H1 (cell line): Measurements from ENCODE around the gene CHD6. TPM values are rescaled to one million over a fixed set of nuclear protein-coding genes. Genes with fewer than 3 reads are reported as not detected.

Experiments used
- CTCF ChIA-PET: fragments of 300-600 bp; sonication (Branson Sonifier 250); formaldehyde crosslinking; loops from one replicate; lab custom pipeline; 2021; ENCODE audit not compliant: partially characterized antibody; lab: Charles Lee
- POLR2A ChIA-PET: fragments of 300-600 bp; sonication (Branson Sonifier 250); formaldehyde crosslinking; loops from one replicate; lab custom pipeline; 2021; ENCODE audit warnings: inconsistent platforms; ENCODE audit not compliant: partially characterized antibody; lab: Charles Lee
- DNase-seq, 2 experiments: peaks; one replicate each; pipeline versions ENCODE4 v3.0.0 to v3.0.0-alpha.2; 2010 to 2022; ENCODE audit warnings: low spot score in 2 of 2, low read depth in 1 of 2, mixed read lengths in 1 of 2
- FAIRE-seq: peaks from 2 replicates; lab custom pipeline; 2011; peaks lifted over from hg19 to GRCh38; lab: Jason Lieb, UNC
- H2AFZ ChIP-seq: 2 replicates; pipeline ENCODE4 v1.8.1; 2012; ENCODE audit warnings: low read length, inconsistent platforms
- H2AK5ac ChIP-seq: 2 replicates; pipeline ENCODE4 v1.6.1; 2013; ENCODE audit warnings: low read depth, low read length
- H2BK120ac ChIP-seq: replicated peaks from 2 replicates; pipeline ENCODE3; 2013; ENCODE audit warnings: low read depth, low read length, inconsistent platforms
- H2BK12ac ChIP-seq: 2 replicates; pipeline ENCODE4 v1.6.1; 2013; ENCODE audit warnings: low read depth, low read length
- H2BK15ac ChIP-seq: 2 replicates; pipeline ENCODE4 v1.6.1; 2013; ENCODE audit warnings: low read length
- H2BK20ac ChIP-seq: 2 replicates; pipeline ENCODE4 v1.6.1; 2013; ENCODE audit warnings: low read length
- H2BK5ac ChIP-seq: 2 replicates; pipeline ENCODE4 v1.6.1; 2013; ENCODE audit warnings: low read depth, low read length
- H3K14ac ChIP-seq: 2 replicates; pipeline ENCODE4 v1.6.1; 2013; ENCODE audit warnings: inconsistent platforms; ENCODE audit not compliant: insufficient read length
- H3K18ac ChIP-seq: 2 replicates; pipeline ENCODE4 v1.6.1; 2013; ENCODE audit warnings: low read length; ENCODE audit errors: extremely low read depth
- H3K23ac ChIP-seq: 2 replicates; pipeline ENCODE4 v1.6.1; 2013; ENCODE audit warnings: inconsistent platforms; ENCODE audit not compliant: insufficient read length
- H3K23me2 ChIP-seq: 2 replicates; pipeline ENCODE4 v1.6.1; 2013; ENCODE audit warnings: low read depth, low read length
- H3K27ac ChIP-seq: 2 replicates; pipeline ENCODE4 v1.6.1; 2011; ENCODE audit warnings: low read depth, low read length, inconsistent platforms
- H3K27me3 ChIP-seq, 4 experiments: replicated peaks in 1 of 4; 1 replicate in 1 of 4; 2 replicates in 3 of 4; pipeline versions ENCODE4 v1.6.1 to v1.8.1; 2011 to 2013; ENCODE audit warnings: low read length in 3 of 4, mild to moderate bottlenecking in 3 of 4, inconsistent platforms in 2 of 4, mixed read lengths in 2 of 4, moderate library complexity in 1 of 4; ENCODE audit not compliant: control insufficient read depth in 3 of 4, insufficient read depth in 3 of 4; ENCODE audit errors: extremely low read depth in 1 of 4
- H3K36me3 ChIP-seq, 4 experiments: 2 replicates each; pipeline versions ENCODE4 v1.6.1 to v1.8.1; 2011 to 2013; ENCODE audit warnings: mild to moderate bottlenecking in 4 of 4, low read length in 3 of 4, moderate library complexity in 2 of 4, control low read depth in 1 of 4, inconsistent platforms in 1 of 4; ENCODE audit not compliant: insufficient read depth in 4 of 4, control insufficient read depth in 2 of 4
- H3K4ac ChIP-seq: replicated peaks from 2 replicates; pipeline ENCODE3; 2013; ENCODE audit warnings: low read length, low read depth, mixed read lengths, inconsistent platforms; ENCODE audit not compliant: insufficient read length
- H3K4me1 ChIP-seq, 4 experiments: replicated peaks in 1 of 4; 1 replicate in 1 of 4; 2 replicates in 3 of 4; pipeline versions ENCODE4 v1.6.1 to v1.8.1; 2011 to 2013; ENCODE audit warnings: low read length in 3 of 4, inconsistent platforms in 2 of 4, mixed read lengths in 1 of 4; ENCODE audit not compliant: insufficient read depth in 4 of 4, control insufficient read depth in 3 of 4
- H3K4me2 ChIP-seq, 2 experiments: 2 replicates each; pipeline versions ENCODE4 v1.6.1 to v1.8.1; 2011 to 2013; ENCODE audit warnings: low read depth in 2 of 2, low read length in 2 of 2, control low read depth in 1 of 2, inconsistent platforms in 1 of 2, mild to moderate bottlenecking in 1 of 2; ENCODE audit not compliant: insufficient read depth in 1 of 2
- H3K4me3 ChIP-seq, 4 experiments: fragments of 200-600, 300-600 bp in 1 of 4; sonication (generic), shearing (Covaris generic), sonication (Bioruptor Twin) in 1 of 4; 2 replicates each; pipeline versions ENCODE4 v1.5.1 to v1.8.1; 2011 to 2016; ENCODE audit warnings: low read length in 4 of 4, low read depth in 3 of 4, control low read depth in 2 of 4, inconsistent platforms in 2 of 4, mild to moderate bottlenecking in 2 of 4, mixed read lengths in 1 of 4, moderate library complexity in 1 of 4; ENCODE audit not compliant: insufficient read depth in 2 of 4; ENCODE audit errors: extremely low read depth in 1 of 4
- H3K56ac ChIP-seq: replicated peaks from 2 replicates; pipeline ENCODE3; 2013; ENCODE audit warnings: low read depth, mild to moderate bottlenecking, mixed read lengths, low read length, inconsistent platforms; ENCODE audit not compliant: insufficient read length
- H3K79me1 ChIP-seq: 2 replicates; pipeline ENCODE4 v1.6.1; 2013; ENCODE audit warnings: low read depth, low read length, control low read depth
- H3K79me2 ChIP-seq, 2 experiments: 2 replicates each; pipeline versions ENCODE4 v1.6.1 to v1.8.1; 2012 to 2013; ENCODE audit warnings: low read length in 2 of 2, mild to moderate bottlenecking in 2 of 2, inconsistent platforms in 1 of 2; ENCODE audit not compliant: insufficient read depth in 2 of 2, control insufficient read depth in 1 of 2
- H3K9ac ChIP-seq, 4 experiments: replicated peaks in 1 of 4; 1 replicate in 1 of 4; 2 replicates in 3 of 4; pipeline versions ENCODE4 v1.6.1 to v1.8.1; 2011 to 2013; ENCODE audit warnings: low read depth in 3 of 4, low read length in 3 of 4, control low read depth in 2 of 4, mild to moderate bottlenecking in 2 of 4, moderate library complexity in 2 of 4, inconsistent platforms in 1 of 4; ENCODE audit errors: extremely low read depth in 1 of 4
- H3K9me3 ChIP-seq, 2 experiments: 2 replicates each; pipeline versions ENCODE4 v1.6.1 to v1.8.1; 2012 to 2013; ENCODE audit warnings: mild to moderate bottlenecking in 2 of 2, moderate library complexity in 2 of 2, control low read depth in 1 of 2, inconsistent platforms in 1 of 2, low read depth in 1 of 2, low read length in 1 of 2, mixed read lengths in 1 of 2; ENCODE audit not compliant: insufficient read depth in 2 of 2
- H4K20me1 ChIP-seq, 2 experiments: replicated peaks in 1 of 2; 2 replicates each; pipeline versions ENCODE3 to v1.8.1; 2011 to 2013; ENCODE audit warnings: inconsistent platforms in 2 of 2, low read length in 2 of 2, mild to moderate bottlenecking in 1 of 2; ENCODE audit not compliant: insufficient read depth in 2 of 2, control insufficient read depth in 1 of 2
- H4K5ac ChIP-seq: 2 replicates; pipeline ENCODE4 v1.6.1; 2013; ENCODE audit warnings: low read length, low read depth, mixed read lengths, inconsistent platforms; ENCODE audit not compliant: insufficient read length
- H4K8ac ChIP-seq: 2 replicates; pipeline ENCODE4 v1.8.0; 2013; ENCODE audit warnings: mild to moderate bottlenecking, moderate library complexity, low read length, inconsistent platforms; ENCODE audit not compliant: insufficient read depth; ENCODE audit errors: extremely low read depth
- H4K91ac ChIP-seq: replicated peaks from 2 replicates; pipeline ENCODE3; 2013; ENCODE audit warnings: low read length, mixed read lengths, inconsistent platforms; ENCODE audit not compliant: insufficient read length
- CTBP2 ChIP-seq: IDR thresholded peaks from 2 replicates; pipeline ENCODE4 v1.7.0; 2011; ENCODE audit warnings: borderline replicate concordance, mild to moderate bottlenecking, moderate library complexity, mixed read lengths, low read length; ENCODE audit not compliant: insufficient read depth, insufficient read length
- SP2 ChIP-seq: IDR thresholded peaks from 2 replicates; pipeline ENCODE4 v1.6.1; 2012; ENCODE audit warnings: mild to moderate bottlenecking, low read length, inconsistent platforms
- TBP ChIP-seq: IDR thresholded peaks from 2 replicates; pipeline ENCODE4 v1.6.1; 2011; ENCODE audit warnings: low read depth, low read length, improper control_type of control experiment
- USF2 ChIP-seq: IDR thresholded peaks from 2 replicates; pipeline ENCODE4 v1.6.1; 2011; ENCODE audit warnings: low read length, improper control_type of control experiment
- WGBS, 2 experiments: shearing (Covaris generic) in 1 of 2; methylation state at CpG; one replicate each; pipeline versions ENCODE4 v1.1.6 to v1.1.7; 2013 to 2015; ENCODE audit warnings: low lambda C conversion rate in 2 of 2, mixed read lengths in 2 of 2, inconsistent platforms in 1 of 2, low coverage in 1 of 2, missing lambda C conversion rate in 1 of 2; ENCODE audit not compliant: insufficient replicate concordance in 2 of 2, insufficient coverage in 1 of 2, insufficient read length in 1 of 2; ENCODE audit errors: extremely low coverage in 1 of 2, missing lambda C conversion rate in 1 of 2; 5-methylcytosine and 5-hydroxymethylcytosine counted together
- polyA plus RNA-seq, 7 experiments: library from polyadenylated mRNA; depleted of rRNA in 3 of 7; stranded (reverse) in 5 of 7; unstranded in 2 of 7; fragments of >200 nt in 5 of 7; fragments of 200-250 nt in 2 of 7; gene quantifications; 1 replicate in 5 of 7; 2 replicates in 1 of 7; 4 replicates in 1 of 7; pipeline versions ENCODE4 v1.2.1 to v1.2.3, GENCODE V29; 2011 to 2013; ENCODE audit warnings: missing spikeins in 2 of 7, mixed read lengths in 2 of 7
- total RNA-seq: library from RNA; stranded (reverse); fragmentation: NEBNext Ultra II Directional; extraction: Animal tissue kit (Norgen Biotek cat#: 25700); gene quantifications from 2 replicates; pipeline ENCODE4 v1.2.1, GENCODE V29; 2021
- TF ChIP-seq, protein P1 (sequence below): IDR thresholded peaks from 2 replicates; pipeline ENCODE4 v1.6.1; 2011; ENCODE audit warnings: low read depth, mild to moderate bottlenecking, low read length; ENCODE audit not compliant: insufficient read depth

CHD6 gene
- total and polyA plus RNA-seq, 2 of the 8 experiments (the other 6 are each of a cell fraction or from before 2014, with no cell fraction given) = 11.1 to 62.9 TPM

GRCh38 chr20:41563087-41563486 is 55.1 kb downstream of the CHD6 start:
- H3K79me2 ChIP-seq = peaks cover 21 to 98% of the 10 kb centered on the region in 2 experiments

More at GRCh38 chr20:41563087-41563486, 55.1 kb downstream of the CHD6 start:
- Histone ChIP-seq H3K4me2 (no peak overlapping the region), H3K27ac (no peak overlapping the region), H4K8ac (no peak overlapping the region), H3K14ac (no peak overlapping the region), H3K9me3 (no peaks in the 10 kb centered on the region), H3K18ac (no peak overlapping the region), H3K9ac (no peak overlapping the region), H2BK120ac (no peak overlapping the region), H2BK20ac (no peak overlapping the region), H4K5ac (no peak overlapping the region), H3K36me3 (no peaks in the 10 kb centered on the region), H2BK15ac (no peak overlapping the region), H2BK12ac (no peak overlapping the region), H3K4me1 (peaks cover 0 to 9% (median 3%) of the 10 kb centered on the region in 4 experiments; a peak in 2 of 7 replicates), H3K56ac (no peak overlapping the region), H3K79me1 (peaks cover 20% of the 10 kb centered on the region), H2AFZ (no peak overlapping the region), H4K20me1 (peaks cover 4 to 12% of the 10 kb centered on the region in 2 experiments), H3K23ac (no peak overlapping the region), H4K91ac (no peak overlapping the region), H3K4me3 (no peak overlapping the region), H3K4ac (no peak overlapping the region), H3K23me2 (no peaks in the 10 kb centered on the region; the same call in 1 of the 2 replicates), H2BK5ac (no peak overlapping the region), H3K27me3 (no peaks in the 10 kb centered on the region), H2AK5ac (no peak overlapping the region)
- WGBS, 2 experiments = 75% methylated on average over 1 of the region's 1 CpG; no CpG with 5 or more reads in 1 of the 2 experiments
- TF ChIP-seq, protein P1, sequence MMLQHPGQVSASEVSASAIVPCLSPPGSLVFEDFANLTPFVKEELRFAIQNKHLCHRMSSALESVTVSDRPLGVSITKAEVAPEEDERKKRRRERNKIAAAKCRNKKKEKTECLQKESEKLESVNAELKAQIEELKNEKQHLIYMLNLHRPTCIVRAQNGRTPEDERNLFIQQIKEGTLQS = no peak
- TF ChIP-seq CTBP2 (no peak), SP2 (no peak), TBP (no peak), USF2 (no peak)
- CTCF ChIA-PET = interaction anchor here (0.8 to 1.4 kb wide), 2 partner anchors 9 to 10 kb away, joined by 3 to 4 read pairs; no protein-coding TSS in a partner anchor
- DNase-seq (no peak), FAIRE-seq (no peak)
- POLR2A ChIA-PET = interaction anchor here (0.6 to 1.2 kb wide), 3 partner anchors 11 to 130 kb away, joined by 3 to 6 read pairs (median 4); no protein-coding TSS in a partner anchor
